H1 (cell line): ENCODE results near the gene MXRA8.

Source experiments
- CEBPB ChIP-seq: IDR thresholded peaks from 2 replicates; pipeline ENCODE4 v1.6.1; 2012; ENCODE audit warnings: low read depth, low read length
- CTCF ChIP-seq, 3 experiments: IDR thresholded peaks; 1 replicate in 2 of 3; 2 replicates in 1 of 3; pipeline versions ENCODE4 v1.5.1 to v1.6.1; 2011; ENCODE audit warnings: low read length in 3 of 3, mild to moderate bottlenecking in 3 of 3, inconsistent platforms in 2 of 3, low read depth in 1 of 3, moderate library complexity in 1 of 3; ENCODE audit not compliant: insufficient read depth in 1 of 3; ENCODE audit errors: control extremely low read depth in 1 of 3
- E2F6 ChIP-seq: IDR thresholded peaks from 2 replicates; pipeline ENCODE4 v1.6.1; 2012; ENCODE audit warnings: inconsistent platforms
- HDAC2 ChIP-seq, 2 experiments: fragments of 300-600 bp in 1 of 2; sonication (generic) in 1 of 2; IDR thresholded peaks; 2 replicates each; pipeline ENCODE4 v1.6.1; 2011 to 2012; ENCODE audit warnings: low read depth in 2 of 2, low read length in 2 of 2, mild to moderate bottlenecking in 2 of 2, moderate library complexity in 2 of 2, borderline replicate concordance in 1 of 2, inconsistent platforms in 1 of 2
- NRF1 ChIP-seq: IDR thresholded peaks from 2 replicates; pipeline ENCODE4 v1.6.1; 2011; ENCODE audit warnings: mild to moderate bottlenecking, low read depth, low read length, improper control_type of control experiment
- POLR2A ChIP-seq, 2 experiments: IDR thresholded peaks; 1 replicate in 1 of 2; 2 replicates in 1 of 2; pipeline ENCODE4 v1.6.1; 2011; ENCODE audit warnings: low read depth in 2 of 2, low read length in 2 of 2, mild to moderate bottlenecking in 2 of 2; ENCODE audit errors: control extremely low read depth in 1 of 2
- POLR2AphosphoS5 ChIP-seq: IDR thresholded peaks from 2 replicates; pipeline ENCODE4 v1.6.1; 2011; ENCODE audit warnings: low read depth, low read length
- RNF2 ChIP-seq: fragments of 200-900, 300-1000 bp; sonication (generic); IDR thresholded peaks from 2 replicates; pipeline ENCODE4 v1.7.1; 2016; ENCODE audit warnings: borderline replicate concordance, low read depth, mild to moderate bottlenecking, antibody characterized with exemption, low read length; ENCODE audit not compliant: poor library complexity, severe bottlenecking; ENCODE audit errors: missing control alignments
- SIN3A ChIP-seq, 2 experiments: IDR thresholded peaks in 1 of 2; conservative IDR thresholded peaks in 1 of 2; 2 replicates each; pipeline ENCODE4 v1.6.1; 2011 to 2012; ENCODE audit warnings: low read length in 2 of 2, improper control_type of control experiment in 1 of 2, low read depth in 1 of 2, mild to moderate bottlenecking in 1 of 2
- SP1 ChIP-seq: IDR thresholded peaks from 2 replicates; pipeline ENCODE4 v1.6.1; 2011; ENCODE audit warnings: low read depth, low read length
- SUZ12 ChIP-seq: fragments of 200-600 bp; sonication (generic); IDR thresholded peaks from 2 replicates; pipeline ENCODE4 v1.6.1; 2012; ENCODE audit warnings: mild to moderate bottlenecking, inconsistent platforms, low read length, moderate library complexity, mixed read lengths
- TAF1 ChIP-seq: IDR thresholded peaks from 2 replicates; pipeline ENCODE4 v1.6.1; 2011; ENCODE audit warnings: mild to moderate bottlenecking, low read depth, low read length
- ZNF274 ChIP-seq: IDR thresholded peaks from 2 replicates; pipeline ENCODE4 v1.7.0; 2012; ENCODE audit warnings: low read length, borderline replicate concordance; ENCODE audit errors: extremely low read depth

DNA sequence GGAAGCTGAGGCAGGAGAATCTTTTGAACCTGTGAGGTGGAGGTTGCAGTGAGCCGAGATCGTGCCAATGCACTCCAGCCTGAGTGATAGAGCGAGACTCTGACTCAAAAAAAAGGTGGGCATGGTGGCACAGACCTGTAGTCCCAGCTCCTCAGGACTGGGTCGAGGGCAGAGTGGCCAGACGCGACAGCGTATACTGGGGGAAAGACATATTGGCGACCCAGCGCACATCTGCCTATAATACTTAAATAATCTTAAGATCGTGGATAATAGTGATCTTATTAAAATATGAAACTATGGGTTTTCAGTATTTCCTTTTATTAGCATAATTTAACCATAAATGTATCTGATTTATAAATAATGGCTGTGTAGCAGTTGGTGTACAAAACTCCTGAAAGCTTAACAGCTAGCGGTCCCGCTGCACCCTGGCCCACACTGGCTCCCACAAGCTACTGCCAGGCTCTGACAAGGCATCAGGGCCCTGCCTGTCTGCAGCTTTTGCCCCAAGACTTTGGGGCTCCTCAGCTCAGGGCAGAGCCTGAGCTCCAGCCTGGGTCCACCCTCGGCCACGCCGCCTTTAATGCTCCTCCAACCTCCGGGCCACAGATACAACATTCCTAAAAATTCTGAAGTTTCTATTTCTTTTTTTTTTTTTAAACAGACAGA is 19.3 kb upstream of the MXRA8 start:
- TF ChIP-seq HDAC2 (IDR thresholded peaks at IDR 0.05; ENCODE audit: borderline replicate concordance in 1 of 2, low read depth in 2 of 2, low read length in 2 of 2) (no peak), NRF1 (no peak), CTCF (IDR thresholded peaks at IDR 0.05; ENCODE audit: control extremely low read depth in 1 of 3, insufficient read depth in 1 of 3, low read depth in 1 of 3, low read length in 3 of 3) (no peak), SUZ12 (no peak), SIN3A (conservative IDR thresholded peaks at IDR 0.05 in 1 of 2, IDR thresholded peaks at IDR 0.05 in 1 of 2; ENCODE audit: low read depth in 1 of 2, low read length in 2 of 2) (no peak), TAF1 (no peak), CEBPB (no peak), RNF2 (no peak), SP1 (no peak), POLR2AphosphoS5 (no peak), POLR2A (IDR thresholded peaks at IDR 0.05; ENCODE audit: control extremely low read depth in 1 of 2, low read depth in 2 of 2, low read length in 2 of 2) (no peak), E2F6 (no peak), ZNF274 (no peak)
